GM23338 (cell line): ENCODE data around the gene ARID4B. TPM values are rescaled to one million over a fixed set of nuclear protein-coding genes. Genes with fewer than 3 reads are reported as not detected.

Experiments
- ATAC-seq: fragments of 200-7000 bp; cut with Tn5 transposase; 3 replicates; pipeline ENCODE4 v1.9.1; 2020
- DNase-seq: peaks from one replicate; pipeline ENCODE4 v3.0.0-alpha.2; 2015; ENCODE audit warnings: low spot score
- H2AFZ ChIP-seq: fragments of 200-600 bp; sonication (generic); 2 replicates; pipeline ENCODE4 v1.8.0; 2016; ENCODE audit warnings: antibody characterized with exemption, mild to moderate bottlenecking, moderate library complexity
- H3F3A ChIP-seq: fragments of 200-600 bp; sonication (generic); replicated peaks from 2 replicates; pipeline ENCODE4 v1.8.0; 2017; ENCODE audit warnings: antibody characterized with exemption, mixed run types, low read depth
- H3K27ac ChIP-seq: fragments of 200-600 bp; sonication (generic); 2 replicates; pipeline ENCODE4 v1.6.1; 2016; ENCODE audit warnings: low read depth
- H3K27me3 ChIP-seq: fragments of 200-600 bp; sonication (generic); 2 replicates; pipeline ENCODE4 v1.8.0; 2016; ENCODE audit warnings: mild to moderate bottlenecking, mixed run types, moderate library complexity; ENCODE audit not compliant: insufficient read depth
- H3K36me3 ChIP-seq: fragments of 200-600 bp; sonication (generic); 2 replicates; pipeline ENCODE4 v1.8.0; 2016; ENCODE audit warnings: mild to moderate bottlenecking; ENCODE audit not compliant: insufficient read depth
- H3K4me1 ChIP-seq: fragments of 200-600 bp; sonication (generic); 2 replicates; pipeline ENCODE4 v1.8.0; 2016; ENCODE audit warnings: mild to moderate bottlenecking, moderate library complexity; ENCODE audit not compliant: insufficient read depth
- H3K4me2 ChIP-seq: fragments of 200-600 bp; sonication (generic); 2 replicates; pipeline ENCODE4 v1.7.1; 2017; ENCODE audit warnings: mixed run types
- H3K4me3 ChIP-seq: fragments of 200-600 bp; sonication (generic); 2 replicates; pipeline ENCODE4 v1.6.1; 2016; ENCODE audit warnings: mixed run types
- H3K79me2 ChIP-seq: fragments of 200-600 bp; sonication (generic); replicated peaks from 2 replicates; pipeline ENCODE4 v1.8.0; 2017; ENCODE audit warnings: mild to moderate bottlenecking; ENCODE audit not compliant: insufficient read depth
- H3K9me2 ChIP-seq: fragments of 200-600 bp; sonication (generic); 2 replicates; pipeline ENCODE4 v1.8.0; 2017; ENCODE audit not compliant: insufficient read depth
- H4K20me1 ChIP-seq: fragments of 200-600 bp; sonication (generic); replicated peaks from 2 replicates; pipeline ENCODE4 v1.8.0; 2017; ENCODE audit warnings: mild to moderate bottlenecking; ENCODE audit not compliant: insufficient read depth
- H3K27ac Mint-ChIP-seq: 2 replicates; pipeline ENCODE4 v1.8.0; 2020; ENCODE audit warnings: inconsistent platforms, mild to moderate bottlenecking, moderate library complexity, mixed read lengths
- H3K27me3 Mint-ChIP-seq: 3 replicates; pipeline ENCODE4 v1.8.0; 2022; ENCODE audit warnings: low read depth, mild to moderate bottlenecking, moderate library complexity, mixed read lengths, inconsistent platforms; ENCODE audit not compliant: insufficient read depth, poor library complexity
- H3K36me3 Mint-ChIP-seq: 3 replicates; pipeline ENCODE4 v1.8.0; 2021; ENCODE audit warnings: low read depth, mild to moderate bottlenecking, inconsistent platforms, moderate library complexity, mixed read lengths
- H3K4me1 Mint-ChIP-seq: 3 replicates; pipeline ENCODE4 v1.8.0; 2020; ENCODE audit warnings: mild to moderate bottlenecking, inconsistent platforms, mixed read lengths
- H3K4me3 Mint-ChIP-seq: 3 replicates; pipeline ENCODE4 v1.8.0; 2021; ENCODE audit warnings: moderate library complexity, mild to moderate bottlenecking, inconsistent platforms, mixed read lengths
- H3K9me3 Mint-ChIP-seq: 3 replicates; pipeline ENCODE4 v1.8.0; 2020; ENCODE audit warnings: moderate library complexity, mild to moderate bottlenecking, inconsistent platforms, mixed read lengths
- EZH2 ChIP-seq: fragments of 200-600 bp; sonication (generic); IDR thresholded peaks from one replicate; pipeline ENCODE4 v1.8.0; 2017; ENCODE audit warnings: antibody characterized with exemption, mild to moderate bottlenecking, low read depth; ENCODE audit not compliant: unreplicated experiment
- EZH2phosphoT487 ChIP-seq: fragments of 200-600 bp; sonication (generic); IDR thresholded peaks from one replicate; pipeline ENCODE4 v1.8.1; 2018; ENCODE audit warnings: antibody characterized with exemption; ENCODE audit not compliant: unreplicated experiment
- JUNB ChIP-seq: IDR thresholded peaks from one replicate; pipeline ENCODE4 v1.6.1; 2016; ENCODE audit warnings: antibody characterized with exemption; ENCODE audit not compliant: unreplicated experiment
- NANOG ChIP-seq: IDR thresholded peaks from 2 replicates; pipeline ENCODE4 v1.6.1; 2016; ENCODE audit warnings: antibody characterized with exemption, borderline replicate concordance
- POLR2AphosphoS5 ChIP-seq: IDR thresholded peaks from 2 replicates; pipeline ENCODE4 v1.6.1; 2016; ENCODE audit warnings: antibody characterized with exemption, low read depth
- REST ChIP-seq: IDR thresholded peaks from one replicate; pipeline ENCODE4 v1.6.1; 2018; ENCODE audit warnings: antibody characterized with exemption; ENCODE audit not compliant: unreplicated experiment
- STAT1 ChIP-seq: IDR thresholded peaks from one replicate; pipeline ENCODE4 v1.6.1; 2016; ENCODE audit warnings: antibody characterized with exemption; ENCODE audit not compliant: unreplicated experiment
- ZNF114 ChIP-seq: fragments of 250-450 bp; sonication (Bioruptor Pico); IDR thresholded peaks from 2 replicates; pipeline ENCODE4 v1.5.0; 2020; ENCODE audit warnings: mild to moderate bottlenecking, moderate library complexity
- ZNF331 ChIP-seq: fragments of 250-450 bp; sonication (Bioruptor Pico); IDR thresholded peaks from 2 replicates; pipeline ENCODE4 v1.5.0; 2020; ENCODE audit warnings: low read depth, mild to moderate bottlenecking, moderate library complexity
- polyA plus RNA-seq: library from polyadenylated mRNA; unstranded; fragments of >200 nt; fragmentation: Nextera tagmentation; extraction: Ambion mirVana; gene quantifications from 2 replicates; pipeline ENCODE4 v1.2.1, GENCODE V29; 2016
- total RNA-seq: library from RNA; depleted of rRNA; stranded (reverse); fragments of >200 nt; shearing (Covaris generic); gene quantifications from 2 replicates; pipeline ENCODE4 v1.2.3, GENCODE V29; 2014
- TF ChIP-seq, protein P1 (sequence below): fragments of 250-450 bp; sonication (Bioruptor Pico); IDR thresholded peaks from 2 replicates; pipeline ENCODE4 v1.5.0; 2020; ENCODE audit warnings: mild to moderate bottlenecking, moderate library complexity
- TF ChIP-seq, protein P2 (sequence below): IDR thresholded peaks from 2 replicates; pipeline ENCODE4 v1.6.1; 2016; ENCODE audit warnings: antibody characterized with exemption
- TF ChIP-seq, protein P3 (sequence below), 2 experiments: fragments of 200-600 bp in 1 of 2; sonication (generic) in 1 of 2; conservative IDR thresholded peaks; 2 replicates each; pipeline versions ENCODE4 v1.5.1 to v1.6.1; 2016 to 2017; ENCODE audit warnings: antibody characterized with exemption in 2 of 2, low read depth in 2 of 2, mild to moderate bottlenecking in 2 of 2, moderate library complexity in 1 of 2

ARID4B gene
- total and polyA plus RNA-seq, 2 experiments from 2014 or later, result 25.1 to 59.8 TPM

GRCh38 chr1:235158680-235159079 lies 169.3 kb downstream of the ARID4B start:
- Histone ChIP-seq H3K4me1 (peaks cover 8% of the 10 kb centered on the region; the same call in 1 of the 2 replicates), H3K9me2 (no peaks in the 10 kb centered on the region), H3K27ac (no peak overlapping the region), H3K27me3 (no peaks in the 10 kb centered on the region), H3K4me2 (no peak overlapping the region), H3K36me3 (peaks cover 28% of the 10 kb centered on the region), H3K79me2 (peaks cover 43% of the 10 kb centered on the region), H3F3A (no peaks in the 10 kb centered on the region; the same call in 1 of the 2 replicates), H2AFZ (no peak overlapping the region), H3K4me3 (no peak overlapping the region), H4K20me1 (peaks cover 13% of the 10 kb centered on the region; the same call in 1 of the 2 replicates)
- H3K9me3 Mint-ChIP-seq, result no peaks in the 10 kb centered on the region
- H3K4me3 Mint-ChIP-seq, result no peak overlapping the region
- no peak for DNase-seq
- peaks cover 6% of the 10 kb centered on the region; the same call in 2 of the 3 replicates for H3K4me1 Mint-ChIP-seq
- H3K27ac Mint-ChIP-seq, result no peak overlapping the region
- TF ChIP-seq, protein P1, sequence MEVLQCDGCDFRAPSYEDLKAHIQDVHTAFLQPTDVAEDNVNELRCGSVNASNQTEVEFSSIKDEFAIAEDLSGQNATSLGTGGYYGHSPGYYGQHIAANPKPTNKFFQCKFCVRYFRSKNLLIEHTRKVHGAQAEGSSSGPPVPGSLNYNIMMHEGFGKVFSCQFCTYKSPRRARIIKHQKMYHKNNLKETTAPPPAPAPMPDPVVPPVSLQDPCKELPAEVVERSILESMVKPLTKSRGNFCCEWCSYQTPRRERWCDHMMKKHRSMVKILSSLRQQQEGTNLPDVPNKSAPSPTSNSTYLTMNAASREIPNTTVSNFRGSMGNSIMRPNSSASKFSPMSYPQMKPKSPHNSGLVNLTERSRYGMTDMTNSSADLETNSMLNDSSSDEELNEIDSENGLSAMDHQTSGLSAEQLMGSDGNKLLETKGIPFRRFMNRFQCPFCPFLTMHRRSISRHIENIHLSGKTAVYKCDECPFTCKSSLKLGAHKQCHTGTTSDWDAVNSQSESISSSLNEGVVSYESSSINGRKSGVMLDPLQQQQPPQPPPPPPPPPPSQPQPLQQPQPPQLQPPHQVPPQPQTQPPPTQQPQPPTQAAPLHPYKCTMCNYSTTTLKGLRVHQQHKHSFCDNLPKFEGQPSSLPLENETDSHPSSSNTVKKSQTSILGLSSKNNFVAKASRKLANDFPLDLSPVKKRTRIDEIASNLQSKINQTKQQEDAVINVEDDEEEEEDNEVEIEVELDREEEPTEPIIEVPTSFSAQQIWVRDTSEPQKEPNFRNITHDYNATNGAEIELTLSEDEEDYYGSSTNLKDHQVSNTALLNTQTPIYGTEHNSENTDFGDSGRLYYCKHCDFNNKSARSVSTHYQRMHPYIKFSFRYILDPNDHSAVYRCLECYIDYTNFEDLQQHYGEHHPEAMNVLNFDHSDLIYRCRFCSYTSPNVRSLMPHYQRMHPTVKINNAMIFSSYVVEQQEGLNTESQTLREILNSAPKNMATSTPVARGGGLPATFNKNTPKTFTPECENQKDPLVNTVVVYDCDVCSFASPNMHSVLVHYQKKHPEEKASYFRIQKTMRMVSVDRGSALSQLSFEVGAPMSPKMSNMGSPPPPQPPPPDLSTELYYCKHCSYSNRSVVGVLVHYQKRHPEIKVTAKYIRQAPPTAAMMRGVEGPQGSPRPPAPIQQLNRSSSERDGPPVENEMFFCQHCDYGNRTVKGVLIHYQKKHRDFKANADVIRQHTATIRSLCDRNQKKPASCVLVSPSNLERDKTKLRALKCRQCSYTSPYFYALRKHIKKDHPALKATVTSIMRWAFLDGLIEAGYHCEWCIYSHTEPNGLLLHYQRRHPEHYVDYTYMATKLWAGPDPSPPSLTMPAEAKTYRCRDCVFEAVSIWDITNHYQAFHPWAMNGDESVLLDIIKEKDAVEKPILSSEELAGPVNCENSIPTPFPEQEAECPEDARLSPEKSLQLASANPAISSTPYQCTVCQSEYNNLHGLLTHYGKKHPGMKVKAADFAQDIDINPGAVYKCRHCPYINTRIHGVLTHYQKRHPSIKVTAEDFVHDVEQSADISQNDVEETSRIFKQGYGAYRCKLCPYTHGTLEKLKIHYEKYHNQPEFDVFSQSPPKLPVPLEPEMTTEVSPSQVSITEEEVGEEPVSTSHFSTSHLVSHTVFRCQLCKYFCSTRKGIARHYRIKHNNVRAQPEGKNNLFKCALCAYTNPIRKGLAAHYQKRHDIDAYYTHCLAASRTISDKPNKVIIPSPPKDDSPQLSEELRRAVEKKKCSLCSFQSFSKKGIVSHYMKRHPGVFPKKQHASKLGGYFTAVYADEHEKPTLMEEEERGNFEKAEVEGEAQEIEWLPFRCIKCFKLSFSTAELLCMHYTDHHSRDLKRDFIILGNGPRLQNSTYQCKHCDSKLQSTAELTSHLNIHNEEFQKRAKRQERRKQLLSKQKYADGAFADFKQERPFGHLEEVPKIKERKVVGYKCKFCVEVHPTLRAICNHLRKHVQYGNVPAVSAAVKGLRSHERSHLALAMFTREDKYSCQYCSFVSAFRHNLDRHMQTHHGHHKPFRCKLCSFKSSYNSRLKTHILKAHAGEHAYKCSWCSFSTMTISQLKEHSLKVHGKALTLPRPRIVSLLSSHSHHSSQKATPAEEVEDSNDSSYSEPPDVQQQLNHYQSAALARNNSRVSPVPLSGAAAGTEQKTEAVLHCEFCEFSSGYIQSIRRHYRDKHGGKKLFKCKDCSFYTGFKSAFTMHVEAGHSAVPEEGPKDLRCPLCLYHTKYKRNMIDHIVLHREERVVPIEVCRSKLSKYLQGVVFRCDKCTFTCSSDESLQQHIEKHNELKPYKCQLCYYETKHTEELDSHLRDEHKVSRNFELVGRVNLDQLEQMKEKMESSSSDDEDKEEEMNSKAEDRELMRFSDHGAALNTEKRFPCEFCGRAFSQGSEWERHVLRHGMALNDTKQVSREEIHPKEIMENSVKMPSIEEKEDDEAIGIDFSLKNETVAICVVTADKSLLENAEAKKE, result no peak
- TF ChIP-seq NANOG, result no peak
- no peak for TF ChIP-seq ZNF331
- TF ChIP-seq REST, result no peak
- no peak for TF ChIP-seq ZNF114 (CRISPR knock-in tag)
- no peak for TF ChIP-seq POLR2AphosphoS5
- no peak for TF ChIP-seq JUNB
- TF ChIP-seq, protein P2, sequence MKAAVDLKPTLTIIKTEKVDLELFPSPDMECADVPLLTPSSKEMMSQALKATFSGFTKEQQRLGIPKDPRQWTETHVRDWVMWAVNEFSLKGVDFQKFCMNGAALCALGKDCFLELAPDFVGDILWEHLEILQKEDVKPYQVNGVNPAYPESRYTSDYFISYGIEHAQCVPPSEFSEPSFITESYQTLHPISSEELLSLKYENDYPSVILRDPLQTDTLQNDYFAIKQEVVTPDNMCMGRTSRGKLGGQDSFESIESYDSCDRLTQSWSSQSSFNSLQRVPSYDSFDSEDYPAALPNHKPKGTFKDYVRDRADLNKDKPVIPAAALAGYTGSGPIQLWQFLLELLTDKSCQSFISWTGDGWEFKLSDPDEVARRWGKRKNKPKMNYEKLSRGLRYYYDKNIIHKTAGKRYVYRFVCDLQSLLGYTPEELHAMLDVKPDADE, result no peak
- no peak for TF ChIP-seq EZH2
- TF ChIP-seq, protein P3, sequence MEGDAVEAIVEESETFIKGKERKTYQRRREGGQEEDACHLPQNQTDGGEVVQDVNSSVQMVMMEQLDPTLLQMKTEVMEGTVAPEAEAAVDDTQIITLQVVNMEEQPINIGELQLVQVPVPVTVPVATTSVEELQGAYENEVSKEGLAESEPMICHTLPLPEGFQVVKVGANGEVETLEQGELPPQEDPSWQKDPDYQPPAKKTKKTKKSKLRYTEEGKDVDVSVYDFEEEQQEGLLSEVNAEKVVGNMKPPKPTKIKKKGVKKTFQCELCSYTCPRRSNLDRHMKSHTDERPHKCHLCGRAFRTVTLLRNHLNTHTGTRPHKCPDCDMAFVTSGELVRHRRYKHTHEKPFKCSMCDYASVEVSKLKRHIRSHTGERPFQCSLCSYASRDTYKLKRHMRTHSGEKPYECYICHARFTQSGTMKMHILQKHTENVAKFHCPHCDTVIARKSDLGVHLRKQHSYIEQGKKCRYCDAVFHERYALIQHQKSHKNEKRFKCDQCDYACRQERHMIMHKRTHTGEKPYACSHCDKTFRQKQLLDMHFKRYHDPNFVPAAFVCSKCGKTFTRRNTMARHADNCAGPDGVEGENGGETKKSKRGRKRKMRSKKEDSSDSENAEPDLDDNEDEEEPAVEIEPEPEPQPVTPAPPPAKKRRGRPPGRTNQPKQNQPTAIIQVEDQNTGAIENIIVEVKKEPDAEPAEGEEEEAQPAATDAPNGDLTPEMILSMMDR (conservative IDR thresholded peaks at IDR 0.05; ENCODE audit: low read depth in 2 of 2), result no peak
- TF ChIP-seq EZH2phosphoT487, result no peak
- no peak for TF ChIP-seq STAT1
- no peak for ATAC-seq
- H3K36me3 Mint-ChIP-seq, result peaks cover 30% of the 10 kb centered on the region
- H3K27me3 Mint-ChIP-seq, result peaks cover 2% of the 10 kb centered on the region
